Measurements from ENCODE around the gene TEX19. TPM values are rescaled to one million over a fixed set of nuclear protein-coding genes. Genes with fewer than 3 reads are reported as not detected.

Gene TEX19
- total RNA-seq, 2 donors from 2014 or later = not detected

DNA sequence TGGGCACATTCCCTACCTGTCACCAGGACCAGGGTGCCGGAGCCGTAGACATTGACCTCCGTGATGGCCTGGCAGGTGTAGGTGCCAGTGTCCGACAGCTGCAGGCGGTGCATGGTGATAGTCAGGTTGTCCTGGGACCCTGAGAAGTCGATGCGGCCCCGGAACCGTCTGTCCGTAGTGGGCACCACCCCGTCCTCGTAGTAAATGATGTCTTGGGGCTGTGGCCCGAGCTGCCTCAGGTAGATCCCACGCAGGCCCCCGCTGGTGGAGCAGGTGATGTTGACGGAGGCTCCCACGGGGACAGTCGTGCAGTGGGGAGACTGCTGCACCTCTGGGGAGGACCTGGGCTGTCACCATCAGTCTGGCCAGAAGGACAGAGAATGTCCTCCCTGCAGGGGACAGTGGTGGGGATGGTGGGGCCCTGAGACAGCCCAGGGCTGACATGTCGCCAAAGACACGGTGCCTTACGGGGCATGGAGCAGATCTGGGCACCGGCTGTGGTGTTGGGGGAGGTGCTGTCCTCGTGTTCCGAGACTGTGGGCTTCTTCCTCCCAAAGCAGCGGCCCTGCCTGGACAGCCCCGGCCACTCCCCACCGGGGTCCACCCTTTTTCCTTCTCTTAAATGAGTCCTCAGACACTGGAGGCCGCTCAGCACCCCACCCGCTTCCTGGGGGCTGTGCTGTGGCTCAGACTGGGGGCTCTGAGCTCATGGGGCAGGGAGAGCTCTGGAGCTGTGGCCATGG, 42.2 kb upstream of the TEX19 start:
- WGBS, 2 donors = 71 to 74% methylated on average over 14 to 23 of the region's 29 CpGs

DNA sequence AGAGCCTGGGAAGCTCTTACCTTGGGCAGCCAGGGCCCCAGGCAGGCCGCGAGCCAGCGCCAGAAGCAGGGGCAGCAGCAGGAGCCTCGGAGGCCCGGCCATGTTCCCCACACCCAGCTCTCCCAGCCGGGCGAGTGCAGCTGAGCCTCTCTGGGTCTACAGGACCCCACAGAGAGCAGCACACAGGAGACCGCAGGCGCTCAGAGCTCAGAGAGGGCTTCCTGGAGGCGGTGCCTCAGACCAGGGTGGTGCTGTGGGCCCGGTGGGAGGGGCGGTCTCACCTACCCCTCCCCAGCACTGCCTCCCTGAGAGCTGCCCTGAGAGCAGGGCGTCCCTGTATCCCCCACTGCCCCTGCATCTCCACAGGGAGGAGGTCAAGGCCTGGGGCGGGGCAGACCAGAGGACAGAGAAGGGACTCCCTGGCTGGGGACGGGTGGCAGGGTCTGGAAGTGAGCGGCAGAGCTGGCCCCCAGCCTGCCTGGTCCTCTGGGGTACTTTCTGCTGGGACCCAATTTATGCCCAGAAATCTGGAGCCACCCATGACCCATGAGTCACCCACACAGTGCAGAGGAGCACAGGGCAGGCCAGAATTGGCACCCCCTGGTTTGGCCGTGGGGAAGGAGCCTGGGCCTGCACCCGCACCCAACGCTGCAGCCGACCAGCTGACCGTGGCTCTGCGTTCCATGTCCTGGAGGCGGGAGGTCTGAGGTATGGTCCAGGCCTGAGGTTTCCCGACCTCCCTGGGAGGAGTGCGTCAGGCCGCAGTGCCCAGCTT, 41.5 kb upstream of the TEX19 start, which contains the start of gene CD7:
TSS of gene CD7 (minus strand) at position 215 of the 775 bp plus-strand sequence. CDS start at position 102, 113 bp downstream.
- H3K27ac ChIP-seq = no peak within 1 kb of the TSS
- H3K9me3 ChIP-seq = no peaks in the 10 kb centered on the region
- H3K27me3 ChIP-seq = no peaks in the 10 kb centered on the region
- peaks cover 7% of the 10 kb centered on the region for H3K4me1 ChIP-seq
- TF ChIP-seq, protein P1, sequence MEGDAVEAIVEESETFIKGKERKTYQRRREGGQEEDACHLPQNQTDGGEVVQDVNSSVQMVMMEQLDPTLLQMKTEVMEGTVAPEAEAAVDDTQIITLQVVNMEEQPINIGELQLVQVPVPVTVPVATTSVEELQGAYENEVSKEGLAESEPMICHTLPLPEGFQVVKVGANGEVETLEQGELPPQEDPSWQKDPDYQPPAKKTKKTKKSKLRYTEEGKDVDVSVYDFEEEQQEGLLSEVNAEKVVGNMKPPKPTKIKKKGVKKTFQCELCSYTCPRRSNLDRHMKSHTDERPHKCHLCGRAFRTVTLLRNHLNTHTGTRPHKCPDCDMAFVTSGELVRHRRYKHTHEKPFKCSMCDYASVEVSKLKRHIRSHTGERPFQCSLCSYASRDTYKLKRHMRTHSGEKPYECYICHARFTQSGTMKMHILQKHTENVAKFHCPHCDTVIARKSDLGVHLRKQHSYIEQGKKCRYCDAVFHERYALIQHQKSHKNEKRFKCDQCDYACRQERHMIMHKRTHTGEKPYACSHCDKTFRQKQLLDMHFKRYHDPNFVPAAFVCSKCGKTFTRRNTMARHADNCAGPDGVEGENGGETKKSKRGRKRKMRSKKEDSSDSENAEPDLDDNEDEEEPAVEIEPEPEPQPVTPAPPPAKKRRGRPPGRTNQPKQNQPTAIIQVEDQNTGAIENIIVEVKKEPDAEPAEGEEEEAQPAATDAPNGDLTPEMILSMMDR (IDR thresholded peaks at IDR 0.05) = no peak
- TF ChIP-seq POLR2A (IDR thresholded peaks at IDR 0.05) = no peak
- intact Hi-C loops (cut with DNase I) = no loop called here
- ATAC-seq = no peak
- DNase-seq = no peak
- no peak within 1 kb of the TSS for H3K4me3 ChIP-seq
- H3K36me3 ChIP-seq (replicated peaks in 1 of 2; ENCODE audit: insufficient read depth in 1 of 2, low read depth in 2 of 2) = no peaks in the 10 kb centered on the region
- 89 to 91% methylated on average over 11 to 19 of the region's 26 CpGs for WGBS, 2 donors

More for the DNA sequence above, 42.2 kb upstream of the TEX19 start:
- Histone ChIP-seq H3K4me1 (peaks cover 7% of the 10 kb centered on the region), H3K27ac (no peak overlapping the region), H3K4me3 (no peak overlapping the region), H3K9me3 (no peaks in the 10 kb centered on the region), H3K27me3 (no peaks in the 10 kb centered on the region), H3K36me3 (replicated peaks in 1 of 2; ENCODE audit: insufficient read depth in 1 of 2, low read depth in 2 of 2) (no peaks in the 10 kb centered on the region)
- DNase-seq (no peak), ATAC-seq (no peak)
- TF ChIP-seq, protein P1 (IDR thresholded peaks at IDR 0.05) = no peak
- TF ChIP-seq POLR2A (IDR thresholded peaks at IDR 0.05) = no peak
- intact Hi-C loops (cut with DNase I) = no loop called here

DNA sequence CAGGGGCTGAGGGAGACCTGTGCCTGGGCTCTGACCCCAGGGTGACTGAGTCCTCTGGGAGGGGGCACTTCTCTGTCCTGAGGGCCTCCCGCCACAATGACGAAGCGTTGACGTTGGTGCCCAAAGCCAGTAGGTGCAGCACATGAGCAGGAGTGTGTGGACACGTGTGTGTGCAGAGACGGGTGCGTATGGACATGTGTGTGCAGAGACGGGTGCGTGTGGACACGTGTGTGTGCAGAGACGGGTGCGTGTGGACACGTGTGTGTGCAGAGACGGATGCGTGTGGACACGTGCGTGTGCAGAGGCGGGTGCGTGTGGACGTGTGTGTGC, 40.9 kb upstream of the TEX19 start:
- 92 to 94% methylated on average over 20 of the region's 20 CpGs for whole genome bisulfite sequencing, 2 donors
- no peaks in the 10 kb centered on the region for H3K36me3 ChIP-seq (replicated peaks in 1 of 2; ENCODE audit: insufficient read depth in 1 of 2, low read depth in 2 of 2)
- ATAC-seq (no peak), DNase-seq (no peak)
- peaks cover 7% of the 10 kb centered on the region for H3K4me1 ChIP-seq
- no peaks in the 10 kb centered on the region for H3K9me3 ChIP-seq
- intact Hi-C loops (cut with DNase I) = no loop called here
- no peak overlapping the region for H3K27ac ChIP-seq
- H3K27me3 ChIP-seq = no peaks in the 10 kb centered on the region
- no peak overlapping the region for H3K4me3 ChIP-seq
- TF ChIP-seq, protein P1 (IDR thresholded peaks at IDR 0.05) = no peak
- TF ChIP-seq POLR2A (IDR thresholded peaks at IDR 0.05) = no peak

DNA sequence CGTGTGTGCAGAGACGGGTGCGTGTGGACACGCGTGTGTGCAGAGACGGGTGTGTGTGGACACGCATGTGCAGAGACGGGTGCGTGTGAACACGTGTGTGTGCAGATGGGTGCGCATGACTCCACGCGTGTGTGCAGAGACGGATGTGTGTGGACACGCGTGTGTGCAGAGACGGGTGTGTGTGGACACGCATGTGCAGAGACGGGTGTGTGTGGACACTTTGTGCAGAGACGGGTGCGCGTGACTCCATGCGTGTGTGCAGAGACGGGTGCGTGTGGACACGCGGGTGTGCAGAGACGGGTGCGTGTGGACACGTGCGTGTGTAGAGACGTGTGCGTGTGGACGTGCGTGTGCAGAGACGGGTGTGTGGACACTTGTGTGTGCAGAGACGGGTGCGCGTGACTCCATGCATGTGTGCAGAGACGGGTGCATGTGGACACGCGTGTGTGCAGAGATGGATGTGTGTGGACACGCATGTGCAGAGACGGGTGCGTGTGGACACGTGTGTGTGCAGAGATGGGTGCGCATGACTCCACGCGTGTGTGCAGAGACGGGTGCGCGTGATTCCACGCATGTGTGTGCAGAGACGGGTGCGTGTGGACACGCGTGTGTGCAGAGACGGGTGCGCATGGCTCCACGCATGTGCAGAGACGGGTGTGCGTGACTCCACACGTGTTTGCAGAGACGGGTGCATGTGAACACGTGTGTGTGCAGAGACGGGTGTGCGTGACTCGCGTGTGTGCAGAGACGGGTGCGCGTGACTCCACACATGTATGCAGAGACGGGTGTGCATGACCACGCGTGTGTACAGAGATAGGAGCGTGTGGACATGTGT, 40.1 kb upstream of the TEX19 start:
- TF ChIP-seq, protein P1 (IDR thresholded peaks at IDR 0.05) = no peak
- no peak for TF ChIP-seq POLR2A (IDR thresholded peaks at IDR 0.05)
- no peak overlapping the region for H3K4me3 ChIP-seq
- DNase-seq = no peak
- peaks cover 7% of the 10 kb centered on the region for H3K4me1 ChIP-seq
- no peak for ATAC-seq
- no peaks in the 10 kb centered on the region for H3K27me3 ChIP-seq
- H3K36me3 ChIP-seq (replicated peaks in 1 of 2; ENCODE audit: insufficient read depth in 1 of 2, low read depth in 2 of 2) = no peaks in the 10 kb centered on the region
- H3K9me3 ChIP-seq = no peaks in the 10 kb centered on the region
- intact Hi-C loops (cut with DNase I) = no loop called here
- no peak overlapping the region for H3K27ac ChIP-seq
- 85 to 86% methylated on average over 76 of the region's 76 CpGs for WGBS, 2 donors
